Fibroblast of lung (primary cell): ENCODE data around the gene CTBP1. TPM values are rescaled to one million over a fixed set of nuclear protein-coding genes. Genes with fewer than 3 reads are reported as not detected.

Experiments
- DNase-seq, 2 donors: peaks; one replicate each; pipeline versions ENCODE4 v3.0.0 to v3.0.0-alpha.2; 2010; ENCODE audit warnings: low read depth in 2 of 2
- H2AFZ ChIP-seq: 2 replicates; pipeline ENCODE4 v1.5.1; 2012; ENCODE audit warnings: low read length, control low read depth, inconsistent platforms
- H3K27ac ChIP-seq: 2 replicates; pipeline ENCODE4 v1.5.1; 2011; ENCODE audit warnings: low read length, control low read depth; ENCODE audit not compliant: insufficient read depth
- H3K27me3 ChIP-seq: 2 replicates; pipeline ENCODE4 v1.5.1; 2011; ENCODE audit warnings: mild to moderate bottlenecking, low read length; ENCODE audit not compliant: control insufficient read depth, insufficient read depth
- H3K36me3 ChIP-seq: 2 replicates; pipeline ENCODE4 v1.5.1; 2011; ENCODE audit warnings: low read length; ENCODE audit not compliant: control insufficient read depth, insufficient read depth
- H3K4me1 ChIP-seq: 2 replicates; pipeline ENCODE4 v1.5.1; 2011; ENCODE audit warnings: low read length; ENCODE audit not compliant: control insufficient read depth, insufficient read depth; ENCODE audit errors: extremely low read depth
- H3K4me2 ChIP-seq: 2 replicates; pipeline ENCODE4 v1.5.1; 2011; ENCODE audit warnings: low read length, control low read depth; ENCODE audit not compliant: insufficient read depth; ENCODE audit errors: extremely low read depth
- H3K4me3 ChIP-seq, 4 experiments: fragments of 200-600 bp in 1 of 4; sonication (generic) in 1 of 4; replicated peaks in 1 of 4; 2 replicates each; pipeline ENCODE4 v1.5.1; 2011 to 2016; ENCODE audit warnings: low read length in 4 of 4, low read depth in 3 of 4, mild to moderate bottlenecking in 3 of 4, control low read depth in 2 of 4, inconsistent platforms in 1 of 4, mixed read lengths in 1 of 4; ENCODE audit not compliant: insufficient read depth in 1 of 4; ENCODE audit errors: control extremely low read depth in 1 of 4
- H3K79me2 ChIP-seq: 2 replicates; pipeline ENCODE4 v1.5.1; 2012; ENCODE audit warnings: mild to moderate bottlenecking, low read length, inconsistent platforms; ENCODE audit not compliant: control insufficient read depth, insufficient read depth
- H3K9ac ChIP-seq: 2 replicates; pipeline ENCODE4 v1.5.1; 2011; ENCODE audit warnings: mild to moderate bottlenecking, low read length, control low read depth; ENCODE audit not compliant: insufficient read depth
- H3K9me3 ChIP-seq: 2 replicates; pipeline ENCODE4 v1.5.1; 2012; ENCODE audit warnings: low read depth, low read length; ENCODE audit not compliant: control insufficient read depth, insufficient read depth
- H4K20me1 ChIP-seq: 2 replicates; pipeline ENCODE4 v1.5.1; 2011; ENCODE audit warnings: low read length; ENCODE audit not compliant: control insufficient read depth, insufficient read depth; ENCODE audit errors: extremely low read depth
- EZH2 ChIP-seq: IDR thresholded peaks from 2 replicates; pipeline ENCODE4 v1.5.1; 2012; ENCODE audit warnings: low read length, control low read depth, mild to moderate bottlenecking; ENCODE audit errors: missing control alignments
- polyA plus RNA-seq, 2 donors: library from polyadenylated mRNA; depleted of rRNA in 1 of 2; stranded (reverse) in 1 of 2; unstranded in 1 of 2; fragments of >200 nt; gene quantifications; 2 replicates each; pipeline ENCODE4 v1.2.1, GENCODE V29; 2011 to 2012; ENCODE audit warnings: missing spikeins in 1 of 2
- total RNA-seq: library from RNA; depleted of rRNA; stranded (reverse); fragments of >200 nt; gene quantifications from 2 replicates; pipeline ENCODE4 v1.2.1, GENCODE V29; 2014
- TF ChIP-seq, protein P1 (sequence below), 2 donors: IDR thresholded peaks in 1 of 2; conservative IDR thresholded peaks in 1 of 2; 1 replicate in 1 of 2; 2 replicates in 1 of 2; pipeline ENCODE4 v1.5.1; 2011 to 2012; ENCODE audit warnings: low read length in 2 of 2, control low read depth in 1 of 2, inconsistent platforms in 1 of 2, low read depth in 1 of 2, mild to moderate bottlenecking in 1 of 2

Gene CTBP1
- total and polyA plus RNA-seq, 2 donors (not counting 1 experiment from before 2014, with no cell fraction given) = 78.2 to 249 TPM

DNA sequence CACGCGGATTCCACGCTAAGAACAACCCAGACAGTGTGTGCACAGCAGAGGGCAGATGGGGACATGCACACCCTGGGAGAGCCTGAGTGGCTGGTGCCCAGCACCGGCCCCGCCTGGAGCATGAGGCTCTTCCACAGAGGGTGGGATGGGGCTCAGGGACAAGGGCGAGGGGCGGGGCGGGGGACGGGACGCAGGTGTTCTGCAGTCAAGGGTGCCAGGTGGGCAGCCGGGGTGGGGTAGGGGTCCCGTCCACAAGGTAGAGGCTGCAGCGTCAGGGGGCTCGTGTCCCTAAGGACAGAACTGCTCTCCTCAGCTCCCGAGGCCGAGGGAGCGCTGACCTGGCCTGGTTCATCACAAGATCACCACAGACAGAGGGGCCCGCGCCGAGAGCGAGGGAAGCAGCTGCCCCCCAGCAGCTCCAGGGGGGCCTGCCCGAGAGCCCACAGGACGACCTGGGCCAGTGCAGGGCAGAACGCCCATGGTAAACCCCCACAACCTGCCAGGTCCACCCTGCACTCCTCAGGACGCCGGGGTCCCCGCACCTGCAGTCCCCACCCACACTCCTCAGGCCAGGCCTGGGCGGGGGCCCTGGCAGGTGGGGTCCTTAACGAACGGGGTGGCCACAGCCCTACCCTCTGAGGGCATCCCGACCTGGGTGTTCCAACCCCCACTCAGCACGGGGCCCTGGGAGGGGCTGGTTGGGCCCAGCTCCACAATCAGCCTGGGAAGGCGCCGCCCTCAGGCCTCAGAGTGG, 26.7 kb downstream of the CTBP1 start:
- Histone ChIP-seq H3K9ac (no peak overlapping the region), H3K4me1 (peaks cover 5% of the 10 kb centered on the region), H3K9me3 (no peaks in the 10 kb centered on the region), H3K27ac (no peak overlapping the region), H3K4me3 (no peak overlapping the region), H3K4me2 (no peak overlapping the region), H4K20me1 (peaks cover 2% of the 10 kb centered on the region), H3K27me3 (no peaks in the 10 kb centered on the region), H3K79me2 (peaks cover 11% of the 10 kb centered on the region), H3K36me3 (peaks cover 39% of the 10 kb centered on the region), H2AFZ (no peak overlapping the region)
- no peak for TF ChIP-seq EZH2
- TF ChIP-seq, protein P1, sequence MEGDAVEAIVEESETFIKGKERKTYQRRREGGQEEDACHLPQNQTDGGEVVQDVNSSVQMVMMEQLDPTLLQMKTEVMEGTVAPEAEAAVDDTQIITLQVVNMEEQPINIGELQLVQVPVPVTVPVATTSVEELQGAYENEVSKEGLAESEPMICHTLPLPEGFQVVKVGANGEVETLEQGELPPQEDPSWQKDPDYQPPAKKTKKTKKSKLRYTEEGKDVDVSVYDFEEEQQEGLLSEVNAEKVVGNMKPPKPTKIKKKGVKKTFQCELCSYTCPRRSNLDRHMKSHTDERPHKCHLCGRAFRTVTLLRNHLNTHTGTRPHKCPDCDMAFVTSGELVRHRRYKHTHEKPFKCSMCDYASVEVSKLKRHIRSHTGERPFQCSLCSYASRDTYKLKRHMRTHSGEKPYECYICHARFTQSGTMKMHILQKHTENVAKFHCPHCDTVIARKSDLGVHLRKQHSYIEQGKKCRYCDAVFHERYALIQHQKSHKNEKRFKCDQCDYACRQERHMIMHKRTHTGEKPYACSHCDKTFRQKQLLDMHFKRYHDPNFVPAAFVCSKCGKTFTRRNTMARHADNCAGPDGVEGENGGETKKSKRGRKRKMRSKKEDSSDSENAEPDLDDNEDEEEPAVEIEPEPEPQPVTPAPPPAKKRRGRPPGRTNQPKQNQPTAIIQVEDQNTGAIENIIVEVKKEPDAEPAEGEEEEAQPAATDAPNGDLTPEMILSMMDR (conservative IDR thresholded peaks at IDR 0.05 in 1 of 2, IDR thresholded peaks at IDR 0.05 in 1 of 2; ENCODE audit: low read depth in 1 of 2, low read length in 2 of 2) = no peak
- no peak for DNase-seq

DNA sequence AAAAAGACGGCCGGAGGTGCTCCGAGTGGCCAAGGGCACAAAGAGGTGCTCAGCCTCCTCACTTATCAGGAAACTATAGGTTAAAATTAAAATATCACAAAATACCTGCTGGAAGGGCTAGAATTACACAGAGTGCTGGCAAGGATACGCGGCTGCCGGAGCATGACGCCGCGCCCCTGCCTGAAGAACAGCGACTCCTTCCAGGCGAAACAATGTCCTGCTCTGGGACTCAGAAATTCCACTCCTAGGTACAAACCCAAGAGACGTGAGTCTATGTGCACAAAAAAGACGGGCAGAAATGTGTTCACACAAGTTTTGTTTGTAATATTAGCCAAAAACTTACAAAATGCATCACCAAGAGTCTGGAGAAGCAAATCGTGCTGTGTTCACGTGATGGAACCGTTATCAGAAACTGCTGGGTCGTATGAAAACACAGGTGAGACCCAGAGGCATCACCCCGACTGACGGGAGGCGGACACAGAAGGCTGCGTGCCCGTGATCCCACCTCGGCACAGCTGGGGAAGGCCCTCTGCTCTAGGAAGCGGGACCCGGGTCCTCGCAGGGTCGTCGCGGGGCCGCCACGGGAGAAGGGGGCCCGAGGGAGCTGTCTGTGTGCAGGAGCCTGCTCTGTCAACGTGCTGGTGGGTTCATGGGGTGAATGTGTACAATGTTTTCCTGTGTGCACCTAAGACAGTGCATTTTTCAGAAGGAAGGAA, 27.6 kb downstream of the CTBP1 start:
- Histone ChIP-seq H4K20me1 (peaks cover 2% of the 10 kb centered on the region), H2AFZ (no peak overlapping the region), H3K9ac (no peak overlapping the region), H3K4me2 (no peak overlapping the region), H3K79me2 (peaks cover 12% of the 10 kb centered on the region), H3K36me3 (peaks cover 37% of the 10 kb centered on the region), H3K4me1 (peaks cover 5% of the 10 kb centered on the region), H3K9me3 (no peaks in the 10 kb centered on the region), H3K27me3 (no peaks in the 10 kb centered on the region), H3K27ac (no peak overlapping the region), H3K4me3 (no peak overlapping the region)
- no peak for DNase-seq
- no peak for TF ChIP-seq EZH2
- TF ChIP-seq, protein P1 (conservative IDR thresholded peaks at IDR 0.05 in 1 of 2, IDR thresholded peaks at IDR 0.05 in 1 of 2; ENCODE audit: low read depth in 1 of 2, low read length in 2 of 2) = no peak

DNA sequence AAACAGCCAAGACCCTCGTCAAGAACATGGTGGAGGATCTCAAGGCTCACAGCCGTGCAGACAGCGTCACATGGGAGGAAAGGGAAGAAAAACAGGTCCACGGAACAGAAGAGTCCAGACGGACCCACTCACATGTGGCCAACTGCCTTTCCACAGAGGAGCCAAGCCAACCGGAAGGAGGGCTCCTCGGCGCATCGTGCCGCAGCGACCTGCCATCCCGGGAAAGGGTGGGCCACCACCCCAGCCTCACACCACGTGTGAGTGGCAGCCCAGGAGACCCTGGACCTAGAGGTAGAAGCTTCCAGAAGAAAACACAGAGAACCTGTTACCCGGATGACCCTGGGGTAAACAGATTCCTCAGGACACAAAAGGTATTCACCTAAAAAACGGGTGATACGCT, 28.4 kb downstream of the CTBP1 start:
- Histone ChIP-seq H3K36me3 (peaks cover 41% of the 10 kb centered on the region), H3K27ac (no peak overlapping the region), H3K4me3 (no peak overlapping the region), H2AFZ (no peak overlapping the region), H3K9ac (no peak overlapping the region), H3K4me2 (no peak overlapping the region), H3K9me3 (no peaks in the 10 kb centered on the region), H3K27me3 (no peaks in the 10 kb centered on the region), H3K79me2 (peaks cover 12% of the 10 kb centered on the region), H3K4me1 (peaks cover 2% of the 10 kb centered on the region), H4K20me1 (peaks cover 2% of the 10 kb centered on the region)
- TF ChIP-seq, protein P1 (conservative IDR thresholded peaks at IDR 0.05 in 1 of 2, IDR thresholded peaks at IDR 0.05 in 1 of 2; ENCODE audit: low read depth in 1 of 2, low read length in 2 of 2) = no peak
- no peak for TF ChIP-seq EZH2
- no peak for DNase-seq
